Heart right ventricle (tissue), 16 donors: Measurements from ENCODE around the gene PLEKHA8. TPM values are rescaled to one million over a fixed set of nuclear protein-coding genes. Genes with fewer than 3 reads are reported as not detected.

Experiments
- ATAC-seq, 8 donors: fragments of 200-7000 bp; cut with Tn5 transposase; one replicate each; pipeline ENCODE4 v1.9.1; 2020; ENCODE audit warnings: mild to moderate bottlenecking in 8 of 8, moderate library complexity in 8 of 8, moderate number of reproducible peaks in 1 of 8
- DNase-seq, 2 donors: peaks; one replicate each; pipeline ENCODE4 v3.0.0-alpha.2; 2020
- H3K27ac ChIP-seq, 10 donors: fragments of 200-600 bp; sonication (generic) in 2 of 10; one replicate each; pipeline versions ENCODE4 v1.5.0 to v1.8.0; 2020 to 2022; ENCODE audit warnings: mild to moderate bottlenecking in 3 of 10
- H3K27me3 ChIP-seq, 7 donors: fragments of 200-600 bp; one replicate each; pipeline ENCODE4 v1.8.0; 2021 to 2022; ENCODE audit warnings: mild to moderate bottlenecking in 2 of 7
- H3K36me3 ChIP-seq, 9 donors: fragments of 200-600 bp; sonication (generic) in 1 of 9; one replicate each; pipeline versions ENCODE4 v1.5.0 to v1.8.0; 2020 to 2022; ENCODE audit warnings: mild to moderate bottlenecking in 2 of 9
- H3K4me1 ChIP-seq, 9 donors: fragments of 200-600 bp; sonication (generic) in 1 of 9; one replicate each; pipeline versions ENCODE4 v1.5.0 to v1.8.0; 2020 to 2022; ENCODE audit warnings: mild to moderate bottlenecking in 4 of 9
- H3K4me3 ChIP-seq, 10 donors: fragments of 200-600 bp; sonication (generic) in 2 of 10; one replicate each; pipeline versions ENCODE4 v1.5.0 to v1.8.0; 2020 to 2022; ENCODE audit warnings: mild to moderate bottlenecking in 7 of 10, moderate library complexity in 2 of 10
- H3K9me3 ChIP-seq, 11 donors: fragments of 200-600 bp in 10 of 11; sonication (generic) in 2 of 11; one replicate each; pipeline versions ENCODE4 v1.5.0 to v1.8.0; 2013 to 2022; ENCODE audit warnings: mild to moderate bottlenecking in 2 of 11, control low read depth in 1 of 11, moderate library complexity in 1 of 11
- CTCF ChIP-seq, 9 donors: fragments of 200-600 bp; sonication (generic) in 2 of 9; IDR thresholded peaks; one replicate each; pipeline versions ENCODE4 v1.5.0 to v1.8.0; 2021 to 2022; ENCODE audit warnings: antibody characterized with exemption in 9 of 9, mild to moderate bottlenecking in 5 of 9, moderate library complexity in 1 of 9
- WGBS, 2 donors: extraction: QIAGEN DNeasy Blood & Tissue Kit; methylation state at CpG; one replicate each; pipeline ENCODE4 v1.1.7; 2013; ENCODE audit warnings: inconsistent platforms in 1 of 2; 5-methylcytosine and 5-hydroxymethylcytosine counted together
- intact Hi-C, 10 donors: fragments of 100-400 bp; cut with DNase I; formaldehyde crosslinking; loops; one replicate each; pipeline versions ENCODE4 v1.11.1 to v1.14.2; 2022
- polyA plus RNA-seq, 2 donors: library from polyadenylated mRNA; stranded (reverse); fragments of 200-250 nt; gene quantifications; one replicate each; pipeline ENCODE4 v1.2.3, GENCODE V29; 2013
- total RNA-seq, 10 donors: library from RNA; stranded (reverse); fragmentation: NEBNext Ultra II Directional in 3 of 10; extraction: Animal tissue kit (Norgen Biotek cat#: 25700) in 3 of 10; gene quantifications; one replicate each; pipeline versions ENCODE4 v1.2.1 to v1.2.4, GENCODE V29; 2021 to 2023
- donor health status: Arrhythmogenic right ventricular cardiomyopathy.
- donor health status: ischemic (EF 13 %, LVEDD 7.1; RV severe dilation, severe dysfunction).
- donor health status: healthy with polysubstance abuse.
- donor health status: DM: no; HTN: yes; CAD: no.
- donor health status: DM: no; HTN: no; CAD: no.
- donor health status: ischemic (EF 25% LVEDD 6.9; RV normal size, moderate dysfunction).
- donor health status: ischemic (EF 25% LVEDD 5.7; RV mildly dilated, moderate dysfunction).
- donor health status: healthy.
- donor health status: DM: yes; HTN: yes; CAD: no.
- donor health status: Ischemic cardiomyopathy.
- donor health status: ischemic (EF 35%, LVEDD 5.7; RV mildly dilated, moderate dysfunction).
- donor health status: nonischemic (EF 11% LVEDD 7.7; RV severe dilation, severe dysfunction).
- donor health status: DM: yes; HTN: yes; CAD: no.
- donor health status: PGD.
- donor health status: ischemic (EF 29% LVEDD 5.4; RV normal size, mild dysfunction).
- donor health status: nonischemic (EF 23%, LVEDD 6.1; RV moderate dilation, normal function).

The PLEKHA8 gene
- total and polyA plus RNA-seq, 12 donors: 1.8 to 6.0 (median 4.0) TPM

GRCh38 chr7:30175636-30176147 lies 147.5 kb downstream of the PLEKHA8 start:
- Histone ChIP-seq H3K4me3 (no peak overlapping the region), H3K27ac (peak overlapping the region in 2 of 10 donors; percentile 80 to 88), H3K27me3 (no peaks in the 10 kb centered on the region), H3K9me3 (no peaks in the 10 kb centered on the region), H3K36me3 (no peaks in the 10 kb centered on the region), H3K4me1 (peaks cover 11 to 91% (median 49%) of the 10 kb centered on the region in 9 donors)
- no peak for ATAC-seq
- DNase-seq: no peak
- TF ChIP-seq CTCF (IDR thresholded peaks at IDR 0.05): no peak
- WGBS, 2 donors: 72 to 79% methylated on average over 7 of the region's 7 CpGs
- intact Hi-C loops: loop anchor here in 1 of 10 donors (10.0 kb wide), 1 partner anchor 79 kb away; no protein-coding TSS in a partner anchor

GRCh38 chr7:30176463-30177109 lies 148.4 kb downstream of the PLEKHA8 start:
- peak overlapping the region in 1 of 10 donors; percentile 59 for H3K27ac ChIP-seq
- ATAC-seq (no peak), DNase-seq (no peak)
- H3K4me3 ChIP-seq: no peak overlapping the region
- intact Hi-C loops: loop anchor here in 1 of 10 donors (10.0 kb wide), 1 partner anchor 78 kb away; no protein-coding TSS in a partner anchor
- no peak for TF ChIP-seq CTCF (IDR thresholded peaks at IDR 0.05)
- no peaks in the 10 kb centered on the region for H3K27me3 ChIP-seq
- H3K9me3 ChIP-seq: no peaks in the 10 kb centered on the region
- H3K36me3 ChIP-seq: no peaks in the 10 kb centered on the region
- 72 to 78% methylated on average over 6 of the region's 6 CpGs for WGBS, 2 donors
- H3K4me1 ChIP-seq: peaks cover 11 to 82% (median 50%) of the 10 kb centered on the region in 9 donors

- intact Hi-C loops: loop anchor here in 1 of 10 donors (10.0 kb wide), 1 partner anchor 78 kb away; no protein-coding TSS in a partner anchor
Measured at GRCh38 chr7:30177186-30177585, 149.0 kb downstream of the PLEKHA8 start.

GRCh38 chr7:30177965-30178364 lies 149.8 kb downstream of the PLEKHA8 start:
- H3K4me1 ChIP-seq: peaks cover 11 to 78% (median 49%) of the 10 kb centered on the region in 9 donors
- no peak for TF ChIP-seq CTCF (IDR thresholded peaks at IDR 0.05)
- no peaks in the 10 kb centered on the region for H3K36me3 ChIP-seq
- H3K4me3 ChIP-seq: no peak overlapping the region
- H3K9me3 ChIP-seq: no peaks in the 10 kb centered on the region
- intact Hi-C loops: loop anchor here in 1 of 10 donors (10.0 kb wide), 1 partner anchor 77 kb away; no protein-coding TSS in a partner anchor
- H3K27me3 ChIP-seq: no peaks in the 10 kb centered on the region
- DNase-seq: no peak
- 52 to 72% methylated on average over 3 of the region's 3 CpGs for WGBS, 2 donors
- no peak for ATAC-seq
- peak overlapping the region in 1 of 10 donors; percentile 55 for H3K27ac ChIP-seq

More at GRCh38 chr7:30177186-30177585, 149.0 kb downstream of the PLEKHA8 start:
- ATAC-seq (no peak), DNase-seq (no peak)
- no peak for TF ChIP-seq CTCF (IDR thresholded peaks at IDR 0.05)
- H3K4me3 ChIP-seq: no peak overlapping the region
- H3K27ac ChIP-seq: peak overlapping the region in 1 of 10 donors; percentile 55
- no peaks in the 10 kb centered on the region for H3K36me3 ChIP-seq
- H3K9me3 ChIP-seq: no peaks in the 10 kb centered on the region
- 98 to 99% methylated on average over 5 of the region's 5 CpGs for WGBS, 2 donors
- peaks cover 11 to 78% (median 50%) of the 10 kb centered on the region in 9 donors for H3K4me1 ChIP-seq
- H3K27me3 ChIP-seq: no peaks in the 10 kb centered on the region
